ENCODE results near the gene FOXA3. TPM values are rescaled to one million over a fixed set of nuclear protein-coding genes. Genes with fewer than 3 reads are reported as not detected.

FOXA3 gene
- polyA plus RNA-seq, 10 donors = not detected

DNA sequence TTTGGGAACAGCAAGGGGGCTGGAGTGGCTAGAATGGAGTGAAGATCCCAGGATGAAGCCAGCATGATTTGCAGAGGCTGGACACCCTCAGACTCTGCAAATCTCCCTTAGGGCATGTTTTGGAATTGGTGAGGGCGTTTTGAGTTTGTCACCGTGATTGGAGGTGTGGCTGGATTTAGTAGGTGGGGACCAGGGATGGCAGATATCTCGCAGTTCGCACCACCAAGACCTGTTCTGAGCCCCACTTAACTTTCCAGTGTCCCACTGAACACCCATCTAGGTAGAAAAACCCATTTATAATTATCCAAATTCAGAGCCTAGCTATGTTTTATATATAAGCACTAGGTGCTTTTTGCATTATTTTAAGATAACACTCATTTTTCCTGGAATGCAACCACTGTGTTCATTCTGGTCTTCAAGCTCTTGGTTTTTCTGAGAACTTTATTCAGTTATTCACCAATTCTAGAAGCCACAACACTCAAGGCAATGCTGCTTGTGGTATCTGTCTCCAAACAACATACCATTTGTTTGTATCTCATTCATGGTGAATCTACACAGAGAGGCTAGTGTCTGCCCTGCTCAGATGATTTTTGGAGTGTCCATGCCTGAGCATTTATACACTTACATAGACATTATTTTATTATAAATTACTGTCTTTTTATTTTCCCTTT, 53.4 kb downstream of the FOXA3 start:
- DNase-seq = no peak

- no peak for DNase-seq
Measured at GRCh38 chr19:45918721-45919120, 54.6 kb downstream of the FOXA3 start.

- no peak for DNase-seq
Measured at GRCh38 chr19:45919678-45920077, 55.6 kb downstream of the FOXA3 start.

DNA sequence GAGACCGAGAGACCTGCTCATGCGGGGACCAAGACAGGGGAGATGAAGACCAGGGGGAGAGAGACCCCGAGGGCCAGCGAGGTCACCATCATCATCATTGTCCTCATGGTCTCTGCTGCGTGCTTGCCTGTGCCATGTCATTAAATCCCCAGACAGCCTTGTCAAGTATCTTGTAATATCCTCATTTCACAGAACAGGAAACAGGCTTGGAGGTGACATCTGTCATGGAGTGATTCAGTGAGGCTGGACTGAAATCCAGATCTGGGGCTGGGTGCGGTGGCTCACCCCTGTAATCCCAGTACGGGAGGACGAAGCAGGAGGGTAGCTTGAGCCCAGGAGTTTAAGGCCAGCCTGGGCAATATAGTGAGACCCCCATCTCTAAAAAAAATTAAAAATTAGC, 56.3 kb downstream of the FOXA3 start:
- DNase-seq = no peak

GRCh38 chr19:45922281-45922680, 58.2 kb downstream of the FOXA3 start:
- no peak for DNase-seq

Other genes with a start within 250 kb of the FOXA3 start
- 10 to 100 TPM in 5 of 10 donors, 1 to 10 TPM in 5; 8.2 to 18.0 (median 10.1) TPM for gene EML2, start 224.9 kb upstream of the FOXA3 start, polyA plus RNA-seq (ENCODE audit: insufficient read length in 10 of 10)
- 1 to 10 TPM in 2 of 10 donors, under 1 TPM in 6, not detected in 2; 0.14 to 4.1 (median 0.48) TPM for gene GIPR, start 196.1 kb upstream of the FOXA3 start, polyA plus RNA-seq (ENCODE audit: insufficient read length in 10 of 10)
- 100 to 1,000 TPM; 206 to 339 (median 266) TPM for gene SNRPD2, start 172.4 kb upstream of the FOXA3 start, polyA plus RNA-seq (ENCODE audit: insufficient read length in 10 of 10)
- gene QPCTL, start 171.7 kb upstream of the FOXA3 start, polyA plus RNA-seq (ENCODE audit: insufficient read length in 10 of 10) = 1 to 10 TPM; 2.1 to 4.5 (median 3.4) TPM
- gene FBXO46, start 133.4 kb upstream of the FOXA3 start, polyA plus RNA-seq (ENCODE audit: insufficient read length in 10 of 10) = 10 to 100 TPM in 6 of 10 donors, 1 to 10 TPM in 4; 8.3 to 15.3 (median 10.3) TPM
- under 1 TPM in 2 of 10 donors, not detected in 8; 0.09 to 0.14 TPM for gene MEIOSIN, start 130.9 kb upstream of the FOXA3 start, polyA plus RNA-seq (ENCODE audit: insufficient read length in 10 of 10)
- gene SIX5, start 95.1 kb upstream of the FOXA3 start, polyA plus RNA-seq (ENCODE audit: insufficient read length in 10 of 10) = 10 to 100 TPM; 11.3 to 23.2 (median 17.4) TPM
- 100 to 1,000 TPM; 173 to 304 (median 270) TPM for gene DMPK, start 81.8 kb upstream of the FOXA3 start, polyA plus RNA-seq (ENCODE audit: insufficient read length in 10 of 10)
- gene DMWD, start 71.5 kb upstream of the FOXA3 start, polyA plus RNA-seq (ENCODE audit: insufficient read length in 10 of 10) = 10 to 100 TPM; 31.8 to 47.7 (median 38.3) TPM
- not detected for gene RSPH6A, start 49.0 kb upstream of the FOXA3 start, polyA plus RNA-seq (ENCODE audit: insufficient read length in 10 of 10)
- 10 to 100 TPM; 34.2 to 42.1 (median 35.2) TPM for gene SYMPK, start 1.2 kb upstream of the FOXA3 start, polyA plus RNA-seq (ENCODE audit: insufficient read length in 10 of 10)
- 10 to 100 TPM; 10.2 to 19.7 (median 13.3) TPM for gene IRF2BP1, start 21.8 kb downstream of the FOXA3 start, polyA plus RNA-seq (ENCODE audit: insufficient read length in 10 of 10)
- gene MYPOP, start 38.3 kb downstream of the FOXA3 start, polyA plus RNA-seq (ENCODE audit: insufficient read length in 10 of 10) = 1 to 10 TPM; 2.8 to 4.4 (median 3.7) TPM
- gene NANOS2, start 50.5 kb downstream of the FOXA3 start, polyA plus RNA-seq (ENCODE audit: insufficient read length in 10 of 10) = not detected
- 1 to 10 TPM; 2.8 to 5.5 (median 4.0) TPM for gene NOVA2, start 109.5 kb downstream of the FOXA3 start, polyA plus RNA-seq (ENCODE audit: insufficient read length in 10 of 10)
- gene CCDC61, start 131.1 kb downstream of the FOXA3 start, polyA plus RNA-seq (ENCODE audit: insufficient read length in 10 of 10) = 1 to 10 TPM; 3.4 to 8.2 (median 6.2) TPM
- 1 to 10 TPM in 2 of 10 donors, under 1 TPM in 5, not detected in 3; 0.22 to 1.5 (median 0.63) TPM for gene PGLYRP1, start 158.7 kb downstream of the FOXA3 start, polyA plus RNA-seq (ENCODE audit: insufficient read length in 10 of 10)
- 10 to 100 TPM in 1 of 10 donors, 1 to 10 TPM in 9; 1.3 to 10.2 (median 4.6) TPM for gene IGFL4, start 176.7 kb downstream of the FOXA3 start, polyA plus RNA-seq (ENCODE audit: insufficient read length in 10 of 10)

Measured in muscle of back (tissue), 11 donors.